GOT3 (cell line): ENCODE measurements around the gene MXD4.
A peak's percentile ranks its signal among the peaks of the same experiment; 100 is the strongest.
"Not testable (repeated sequence)": the region's sequence is repeated elsewhere in the genome, so short reads cannot be mapped to it uniquely, and the experiment has no call there.

ENCODE experiments used
- DNase-seq: peaks from one replicate; lab custom pipeline; 2025; ENCODE audit warnings: mixed read lengths; lab: John Stamatoyannopoulos, UW

MXD4 gene

DNA sequence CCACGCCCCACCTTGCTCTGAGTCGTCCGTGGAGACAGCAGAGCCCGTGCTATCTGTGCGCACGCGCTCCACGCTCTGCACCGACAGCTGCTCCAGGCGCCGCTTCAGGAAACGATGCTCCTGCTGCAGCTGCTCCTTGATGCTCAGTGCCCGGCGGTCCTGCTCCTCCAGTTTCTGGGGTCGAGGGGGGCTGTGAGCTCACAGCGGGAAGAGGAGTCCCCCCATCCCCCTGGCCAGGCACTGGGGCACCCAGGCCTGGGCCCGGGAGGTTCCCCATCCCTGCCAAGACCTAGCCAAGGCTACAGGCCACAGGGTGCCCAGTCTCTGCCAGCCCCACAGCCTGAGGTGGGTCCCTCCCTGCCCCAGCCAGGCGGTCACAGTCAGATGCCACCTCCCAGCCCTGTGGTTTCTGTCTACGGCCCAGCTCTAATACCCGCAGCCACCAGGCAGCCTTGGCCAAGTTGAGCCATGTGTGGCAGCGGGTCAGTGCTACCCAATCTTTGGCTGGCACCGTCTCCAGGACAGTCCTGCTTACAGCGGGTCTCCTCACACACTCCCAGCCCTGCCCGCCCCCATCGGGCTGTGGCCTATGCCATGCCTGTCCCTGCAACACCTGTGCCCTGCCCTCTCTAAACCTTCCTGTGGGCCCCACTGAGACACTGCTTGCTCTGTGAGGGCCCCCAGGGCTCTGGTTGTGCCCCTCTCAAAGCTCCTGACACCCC is 10.7 kb downstream of the MXD4 start:
- DNase-seq, result no peak

DNA sequence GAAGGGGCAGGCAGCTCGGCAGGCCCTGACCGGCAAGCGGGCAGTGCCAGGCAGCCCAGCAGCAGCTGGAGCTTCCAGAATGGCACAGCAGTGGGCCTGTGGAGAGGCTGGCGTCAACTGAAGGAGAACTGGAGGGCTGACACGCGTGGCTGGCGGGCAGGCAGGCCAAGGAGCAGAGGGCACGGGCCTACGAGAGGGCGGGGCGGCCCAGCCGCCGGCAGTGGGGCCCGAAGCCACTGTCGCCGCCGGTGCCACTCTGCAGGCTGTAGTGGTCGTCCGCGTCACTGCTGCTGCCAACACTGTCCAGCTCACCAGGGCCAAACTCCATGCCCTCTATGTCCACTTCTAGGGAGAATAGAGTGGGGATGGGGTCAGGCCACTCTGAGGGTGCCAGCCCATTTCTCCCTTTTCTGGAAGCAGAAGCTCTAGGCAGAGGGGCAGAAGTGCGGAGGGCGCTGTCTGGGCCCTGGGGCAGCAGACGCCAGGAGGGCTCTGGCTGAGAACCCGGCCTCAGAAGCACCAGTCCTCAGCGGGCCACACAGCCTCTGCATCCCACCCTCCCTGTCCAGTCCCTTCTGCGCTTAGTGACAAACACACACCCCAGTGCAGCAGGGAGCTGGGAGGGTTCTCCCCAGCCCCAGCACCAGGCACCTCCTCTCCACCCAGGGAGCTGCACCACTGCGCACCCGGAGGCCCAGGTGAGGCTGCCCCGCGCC is 11.4 kb downstream of the MXD4 start:
- DNase-seq, result no peak

DNA sequence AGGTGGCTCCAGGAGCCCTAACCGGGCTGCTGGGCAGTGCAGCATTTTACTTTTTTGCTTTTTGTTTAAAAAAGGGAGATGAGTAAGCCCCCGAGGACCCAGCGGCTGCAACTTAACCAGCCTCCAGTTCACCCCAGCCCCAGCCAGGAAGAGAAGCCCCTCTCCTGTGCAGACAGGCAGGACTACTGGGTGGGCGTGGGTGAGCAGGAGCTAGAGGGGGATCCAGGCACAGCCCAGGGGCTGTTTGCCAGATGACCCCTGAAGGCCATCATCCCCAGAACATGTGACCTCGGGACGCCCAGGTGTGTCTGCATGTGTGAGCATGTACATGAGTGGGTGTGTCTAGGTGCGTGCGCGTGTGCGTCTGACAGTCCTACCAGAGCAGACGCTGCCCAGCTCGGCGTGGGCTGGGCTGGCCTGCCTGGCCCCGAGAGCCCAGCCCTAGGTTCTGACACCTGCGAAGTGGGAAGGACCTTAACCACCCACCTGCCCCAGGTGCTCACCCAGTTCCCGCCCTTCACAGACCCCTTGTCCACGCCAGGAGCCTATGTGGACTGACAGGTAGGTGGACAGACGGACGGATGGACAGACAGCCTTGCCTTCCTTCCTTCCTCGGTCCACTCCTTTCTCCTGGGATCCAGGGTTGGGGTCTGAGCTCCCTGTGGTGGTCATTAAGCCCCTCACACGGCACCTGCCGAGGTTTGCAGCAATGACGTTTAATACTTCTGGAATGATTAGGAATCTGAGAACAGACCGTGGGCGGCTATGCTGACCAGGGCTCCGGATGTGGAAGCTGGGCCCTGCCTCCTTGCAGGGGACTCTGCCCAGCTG is 12.2 kb downstream of the MXD4 start:
- DNase-seq, result no peak

DNA sequence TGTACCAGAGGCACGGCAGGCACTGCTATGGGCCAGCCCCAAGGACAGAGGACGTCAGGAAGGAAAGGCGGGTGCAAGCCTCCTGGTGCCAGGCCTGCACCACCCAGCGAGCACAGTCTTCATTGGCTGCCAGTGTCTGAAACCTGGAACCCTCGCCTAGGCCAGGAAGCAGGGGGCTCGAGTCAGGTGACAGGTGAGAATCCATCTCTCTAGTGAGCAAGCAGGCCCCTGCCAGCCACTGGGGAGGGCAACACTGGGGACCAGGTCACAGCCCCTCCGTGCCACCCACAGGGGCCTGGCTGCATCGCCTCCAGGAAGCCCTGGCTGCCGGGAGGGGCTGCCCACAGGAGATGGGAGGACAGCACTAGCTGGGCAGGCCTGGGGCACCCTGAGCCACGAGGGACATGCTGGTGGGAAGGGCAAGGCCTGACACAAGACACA is 13.1 kb downstream of the MXD4 start:
- no peak for DNase-seq

DNA sequence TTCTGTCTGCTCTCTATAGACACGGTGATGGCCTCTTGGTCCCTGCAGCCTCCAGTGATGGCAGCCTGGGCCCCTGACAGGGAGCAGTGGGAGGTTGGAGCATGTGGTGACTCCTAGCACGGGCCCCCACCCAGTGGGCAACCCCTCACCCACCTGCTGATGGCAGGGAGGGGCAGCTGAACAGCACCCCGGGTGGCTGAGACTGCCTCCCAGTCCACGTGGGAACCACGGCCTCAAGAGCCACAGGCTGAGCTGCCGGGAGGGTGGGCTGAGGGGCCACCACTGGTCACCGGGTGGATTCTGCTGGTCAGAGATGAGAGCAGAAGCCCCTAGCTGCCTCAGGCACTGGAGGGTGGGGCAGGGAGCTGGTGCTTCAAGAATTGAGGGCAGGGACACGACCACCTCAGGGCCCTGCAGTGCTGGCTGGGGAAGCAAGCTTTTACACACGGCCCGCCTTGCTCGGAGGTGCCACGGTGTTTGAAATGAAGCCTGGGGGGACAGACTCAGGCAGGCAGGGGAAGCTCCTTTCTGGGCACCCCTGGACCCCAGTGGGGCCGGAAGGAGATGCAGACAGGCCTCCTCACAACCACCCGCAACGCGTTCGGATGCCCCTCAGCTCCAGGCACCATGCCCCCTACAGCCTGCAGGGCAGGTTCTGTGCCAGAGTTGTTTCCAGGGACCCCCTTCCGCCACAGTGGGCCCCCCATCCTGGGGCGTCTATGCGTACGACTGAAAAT is 13.7 kb downstream of the MXD4 start:
- DNase-seq, result no peak

DNA sequence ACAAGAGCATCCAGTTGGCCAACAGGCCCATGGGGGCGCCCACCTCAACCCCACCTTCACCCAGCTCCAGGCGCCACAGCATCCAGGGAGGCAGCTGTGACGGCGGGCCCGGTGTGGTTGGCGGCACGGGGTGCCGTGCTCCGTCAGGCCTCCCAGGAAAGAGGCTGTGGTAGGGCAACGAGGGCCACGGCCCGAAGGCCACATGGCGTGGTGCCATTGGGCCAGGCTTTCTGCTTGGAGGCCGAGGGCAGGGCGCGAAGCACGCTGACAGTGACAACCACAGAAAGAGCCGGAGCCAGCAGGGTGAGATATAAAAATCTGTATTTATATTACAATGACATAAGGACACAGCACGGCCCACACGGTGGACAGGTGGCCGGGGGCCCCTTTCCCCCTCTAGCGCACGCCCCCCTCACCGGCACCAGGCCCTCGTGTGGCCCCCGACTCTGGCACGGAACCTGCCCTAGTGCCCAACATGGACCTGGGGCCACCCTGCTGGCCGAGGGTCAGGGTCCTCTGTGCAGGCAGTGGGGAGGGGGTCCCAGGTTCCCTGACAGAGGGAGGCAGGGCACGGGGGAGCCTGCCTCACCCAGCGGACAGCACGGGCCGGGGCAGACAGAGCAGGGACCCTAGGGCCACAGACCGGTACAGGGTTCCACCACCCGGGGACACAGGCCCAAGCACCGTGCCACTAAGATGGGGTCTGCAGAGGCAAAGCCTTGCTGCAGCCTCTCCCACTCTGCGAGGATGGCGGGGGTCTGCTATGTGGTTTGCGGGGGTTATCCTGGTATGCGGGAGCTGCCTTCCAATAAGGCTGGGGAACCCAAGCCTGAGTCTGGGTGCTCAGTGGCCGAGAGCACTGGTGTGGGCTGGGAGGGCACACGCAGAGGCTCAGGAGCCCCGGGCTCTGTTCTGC is 14.5 kb downstream of the MXD4 start:
- DNase-seq, result no peak

DNA sequence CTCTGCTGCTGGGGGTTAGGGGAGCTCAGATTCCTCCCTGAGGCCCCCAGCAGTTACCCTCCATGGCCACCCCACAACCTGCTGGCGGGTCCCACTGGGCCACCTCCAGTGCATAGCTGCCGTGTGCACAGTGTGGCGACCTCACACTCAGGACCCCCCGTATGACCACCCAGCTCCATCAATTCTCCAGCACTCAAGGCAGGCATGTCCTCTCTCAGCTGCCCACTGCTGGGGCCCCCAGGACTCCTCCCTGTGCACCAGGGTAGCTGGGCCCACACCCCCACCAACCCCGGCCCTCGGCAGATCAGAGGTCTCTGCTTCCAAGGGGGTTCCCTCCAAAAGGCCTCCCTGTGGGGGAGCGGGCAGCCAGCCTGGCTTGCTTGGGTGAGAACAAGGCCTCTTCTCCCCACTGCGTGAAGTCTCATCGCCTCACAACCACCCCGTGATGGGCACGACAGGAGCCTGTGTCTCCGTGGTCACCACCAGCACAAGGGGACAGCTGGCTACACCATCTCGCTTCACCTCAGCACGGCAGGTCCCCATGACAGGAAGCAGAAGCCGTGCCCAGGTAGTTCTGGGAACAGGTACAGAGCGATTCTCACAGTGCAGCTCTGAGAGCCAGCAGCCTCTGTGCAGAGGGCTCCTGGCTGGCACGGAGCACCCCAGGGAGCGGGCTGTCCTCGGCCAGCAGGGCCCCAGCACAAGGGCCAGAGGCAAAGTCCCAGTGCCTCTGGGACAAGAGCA is 15.4 kb downstream of the MXD4 start:
- DNase-seq, result no peak

DNA sequence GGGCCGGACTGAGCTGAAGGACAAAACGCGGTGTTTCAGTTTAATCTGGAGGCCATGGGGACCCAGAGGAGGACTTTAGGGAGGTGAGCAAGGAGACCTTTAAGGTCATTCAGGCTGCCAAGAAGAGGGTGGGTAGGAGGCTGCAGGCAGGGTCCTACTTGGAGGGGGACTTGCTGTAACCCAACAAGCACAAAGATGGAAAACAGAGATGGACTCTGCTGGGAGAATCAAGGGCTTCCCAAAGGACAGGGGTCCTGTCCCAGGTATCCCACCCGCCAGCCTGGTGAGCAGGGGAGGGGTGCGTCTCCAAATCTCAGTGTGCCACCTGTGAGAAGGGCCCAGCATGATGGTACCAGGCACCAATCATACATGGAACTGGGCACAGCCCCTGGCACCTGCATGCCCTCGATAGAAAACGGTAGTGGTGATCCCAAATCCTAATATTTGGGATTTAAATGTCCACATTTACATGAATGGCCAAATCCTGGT is 16.1 kb downstream of the MXD4 start:
- no peak for DNase-seq

DNA sequence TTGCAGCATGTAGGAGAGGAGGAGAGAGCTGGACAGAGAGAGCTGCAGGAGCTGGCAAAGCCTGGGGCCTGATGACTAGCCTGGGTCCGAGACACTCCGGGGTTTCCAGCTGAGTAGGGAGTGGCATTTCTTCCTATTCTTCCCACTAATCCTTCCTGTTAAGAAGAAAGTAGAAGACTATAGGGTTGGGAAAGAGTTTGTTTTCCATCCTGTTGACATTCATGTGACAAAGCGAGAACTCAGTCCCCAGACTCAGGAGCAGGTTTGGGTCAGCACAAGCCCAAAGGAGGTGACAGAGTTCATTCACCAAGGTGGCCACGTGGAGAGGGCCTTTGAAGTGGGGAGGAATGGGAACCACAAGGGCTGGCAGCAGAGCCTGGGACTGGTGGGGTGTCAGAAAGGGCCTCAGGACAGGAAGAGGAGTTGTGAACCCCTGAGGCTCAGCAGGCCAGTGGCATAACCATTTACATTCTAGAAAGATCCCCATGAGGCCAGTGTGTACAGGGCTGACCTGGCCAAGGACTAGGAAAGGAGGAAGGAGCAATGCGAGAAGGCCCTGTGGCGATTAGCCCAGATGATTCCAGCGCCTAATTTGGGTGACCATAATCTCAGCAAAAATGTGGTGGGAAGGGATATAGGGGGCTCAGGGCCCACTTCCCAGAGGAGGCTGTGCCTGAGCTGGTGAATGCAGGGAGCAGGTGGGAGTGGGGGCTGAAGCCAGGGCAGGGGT is 16.7 kb downstream of the MXD4 start:
- no peak for DNase-seq

DNA sequence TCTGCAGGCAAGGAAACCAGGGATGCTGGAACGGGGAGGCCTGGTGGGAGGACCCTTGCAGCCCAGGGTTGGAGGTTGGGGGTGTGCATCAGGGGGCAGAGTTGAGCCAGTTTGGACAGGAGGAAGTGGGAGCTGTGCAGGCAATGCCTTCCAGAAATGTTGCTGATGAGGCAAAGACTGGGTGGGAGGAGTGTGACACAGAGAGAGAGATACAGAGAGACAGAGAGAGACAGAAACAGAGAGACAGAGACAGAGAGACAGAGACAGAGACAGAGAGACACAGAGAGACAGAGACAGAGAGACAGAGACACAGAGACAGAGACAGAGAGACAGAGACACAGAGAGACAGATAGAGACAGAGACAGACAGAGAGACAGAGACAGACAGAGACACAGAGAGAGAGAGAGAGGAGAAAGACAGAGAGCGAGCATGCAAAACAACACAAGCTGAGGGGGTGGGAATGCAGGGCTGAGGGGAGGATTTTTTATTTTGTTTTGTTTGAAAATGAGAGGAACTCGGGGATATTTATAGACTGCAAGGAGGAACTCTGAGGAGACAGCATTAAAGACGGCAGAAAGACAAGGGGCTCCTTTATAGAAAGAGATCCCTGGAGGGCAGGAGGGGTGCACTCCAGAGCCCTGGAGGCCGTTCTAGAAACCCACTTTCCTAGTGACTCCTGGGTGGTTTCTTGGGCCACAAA is 18.1 kb downstream of the MXD4 start:
- no peak for DNase-seq

DNA sequence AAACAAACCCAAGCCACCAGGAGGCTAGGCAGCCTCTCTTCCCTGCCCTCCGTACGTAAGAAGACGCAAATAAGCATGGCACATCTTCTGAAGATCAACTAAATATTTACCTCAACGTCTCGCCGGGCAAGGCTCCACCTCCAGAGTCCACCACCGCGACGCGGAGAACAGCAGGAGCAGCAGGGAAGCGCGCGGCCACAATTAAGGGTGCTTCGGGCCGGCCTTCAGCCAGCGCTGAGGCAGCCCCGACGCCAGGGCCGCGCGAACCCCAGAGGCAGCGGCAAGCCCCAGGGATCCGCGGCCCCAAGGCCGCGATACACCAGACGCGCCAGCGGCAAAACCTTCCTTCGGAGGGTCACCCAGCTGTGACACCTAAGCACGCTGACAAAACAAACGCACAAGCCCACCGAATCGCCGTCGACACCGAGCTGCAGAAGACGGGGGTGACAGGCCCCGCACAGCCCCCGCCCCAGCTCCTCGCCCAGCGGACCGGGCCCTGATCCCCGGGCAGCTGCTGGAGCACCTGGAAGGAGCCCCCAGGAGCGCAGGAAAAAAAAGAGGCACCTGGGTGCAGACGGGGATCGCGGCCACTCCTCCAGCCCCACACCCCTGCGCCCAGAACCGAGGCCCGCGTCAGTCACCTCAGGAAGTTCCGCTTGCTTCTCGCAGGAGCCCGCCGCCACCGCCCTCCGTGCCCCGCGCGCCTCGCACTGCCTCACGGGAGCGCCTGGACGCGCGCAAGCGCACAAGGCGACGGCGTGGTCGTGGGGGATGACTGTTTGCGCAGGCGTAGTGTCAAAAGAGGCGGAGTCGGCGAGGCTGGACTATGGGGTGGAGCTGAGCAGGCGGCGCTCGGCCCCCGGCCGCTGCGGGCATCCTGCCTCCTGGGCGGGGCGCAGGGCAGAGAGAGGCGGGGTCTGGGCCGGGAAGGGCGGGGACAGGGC is 20.2 kb downstream of the MXD4 start, which contains the start of the genes HAUS3 and POLN:
Gene HAUS3, minus strand, starts transcription at position 712 of the 944 bp plus-strand sequence. CDS start 1,175 bp downstream, outside the sequence.
Gene POLN, minus strand, starts transcription at position 712 of the 944 bp plus-strand sequence. CDS start 12,890 bp downstream, outside the sequence.
- peak; percentile 93 for DNase-seq

DNA sequence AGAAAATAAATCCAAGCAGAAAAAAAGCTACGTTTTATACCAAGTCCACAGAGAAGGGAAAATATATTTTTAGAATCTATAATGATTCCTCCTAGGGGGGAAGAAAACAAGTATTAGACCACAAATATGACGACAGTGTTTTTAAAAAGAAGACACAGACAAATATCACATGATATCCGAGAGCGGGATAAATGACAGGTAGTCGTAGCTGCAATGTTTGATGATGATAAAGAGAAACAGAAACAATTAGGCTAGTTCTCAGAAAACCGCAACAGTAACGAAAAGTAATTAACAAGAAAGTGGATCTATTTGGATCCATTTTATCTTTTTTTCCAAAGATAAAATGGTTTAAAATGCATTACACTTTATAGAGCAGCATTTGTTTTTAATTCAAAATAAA is 20.9 kb downstream of the MXD4 start:
- no peak for DNase-seq

DNA sequence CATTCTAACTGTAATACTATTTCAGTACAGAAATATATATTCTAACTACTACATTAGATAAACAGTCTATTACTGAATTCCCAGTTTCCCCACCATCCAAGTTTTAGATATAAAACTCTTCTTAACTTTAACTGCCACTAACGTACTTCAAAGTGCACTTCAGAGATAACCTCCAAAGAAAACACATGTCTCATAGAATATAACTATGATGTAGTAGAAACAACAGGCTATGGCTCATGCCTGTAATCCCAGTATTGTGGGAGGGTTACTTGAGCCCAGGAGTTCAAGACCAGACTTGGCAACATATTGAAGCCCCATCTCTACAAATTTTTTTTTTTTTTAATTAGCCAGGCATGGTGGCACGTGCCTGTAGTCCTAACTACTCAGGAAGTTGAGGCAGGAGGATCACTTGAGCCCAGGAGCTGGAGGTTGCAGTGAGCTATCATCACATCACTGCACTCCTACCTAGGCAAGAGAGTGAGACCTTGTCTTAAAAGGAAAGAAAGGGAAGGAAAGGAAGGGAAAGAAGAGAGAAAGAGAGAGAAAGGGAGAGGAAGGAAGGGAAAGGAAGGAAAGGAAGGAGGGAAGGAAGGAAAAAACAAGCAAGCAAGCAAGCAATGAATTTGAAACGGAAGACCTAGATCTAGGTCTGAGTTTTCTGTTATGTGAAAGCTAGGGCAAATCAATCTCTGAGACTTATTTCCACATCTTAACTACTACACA is 24.8 kb downstream of the MXD4 start:
- DNase-seq, result no peak

DNA sequence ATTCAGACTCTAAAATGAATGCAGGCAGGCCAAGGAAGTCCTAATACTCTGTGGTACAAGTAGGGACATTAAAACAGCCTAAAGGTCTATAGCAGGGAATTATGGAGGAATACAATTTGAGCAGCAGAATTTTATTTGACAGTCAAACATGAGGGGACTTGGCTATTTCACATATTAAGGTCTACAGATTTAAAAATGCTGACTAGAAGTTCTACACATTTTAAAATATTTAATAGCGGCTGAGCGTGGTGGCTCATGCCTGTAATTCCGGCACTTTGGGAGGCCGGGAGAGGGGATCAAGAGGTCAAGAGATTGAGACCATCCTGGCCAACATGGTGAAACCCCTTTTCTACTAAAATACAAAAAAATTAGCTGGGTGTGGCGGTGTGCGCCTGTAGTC is 30.8 kb downstream of the MXD4 start:
- DNase-seq, result no peak

DNA sequence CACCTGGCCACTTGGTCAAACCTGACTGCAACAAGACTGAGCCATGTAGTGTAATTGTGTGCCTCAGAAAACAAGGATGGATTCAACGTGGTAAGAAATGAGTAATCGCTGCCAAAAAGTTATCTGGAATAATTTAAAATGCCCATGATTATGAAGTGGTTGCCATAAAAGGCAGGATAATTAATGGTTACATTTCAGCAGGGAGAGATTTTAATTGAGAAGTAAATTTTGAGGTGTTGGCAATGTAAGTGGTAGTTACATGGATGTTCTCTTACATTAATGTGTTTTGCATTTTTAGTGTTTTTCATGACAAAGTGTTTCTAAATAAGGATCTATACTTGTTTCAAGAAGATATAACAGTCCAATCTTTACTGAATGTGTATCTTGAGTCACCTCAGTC is 35.6 kb downstream of the MXD4 start:
- DNase-seq, result no peak

DNA sequence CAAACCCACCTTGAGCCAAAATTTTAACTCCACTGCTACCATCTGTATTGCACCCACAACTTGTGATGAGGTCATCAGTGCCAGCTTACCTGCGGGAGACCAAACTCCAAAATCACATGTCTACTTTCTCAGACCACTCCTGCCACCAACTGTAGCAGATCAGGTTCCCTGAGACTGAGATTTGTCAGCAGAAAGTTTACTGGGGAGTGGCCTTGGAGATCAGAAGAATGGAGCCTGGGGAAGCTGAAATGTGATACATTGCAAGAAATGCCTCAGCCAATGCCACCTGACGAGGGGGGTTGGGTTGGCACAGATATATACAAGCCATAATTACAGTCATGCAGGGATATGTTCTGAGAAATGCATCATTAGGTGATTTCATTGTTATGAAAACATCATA is 39.1 kb downstream of the MXD4 start:
- no peak for DNase-seq

DNA sequence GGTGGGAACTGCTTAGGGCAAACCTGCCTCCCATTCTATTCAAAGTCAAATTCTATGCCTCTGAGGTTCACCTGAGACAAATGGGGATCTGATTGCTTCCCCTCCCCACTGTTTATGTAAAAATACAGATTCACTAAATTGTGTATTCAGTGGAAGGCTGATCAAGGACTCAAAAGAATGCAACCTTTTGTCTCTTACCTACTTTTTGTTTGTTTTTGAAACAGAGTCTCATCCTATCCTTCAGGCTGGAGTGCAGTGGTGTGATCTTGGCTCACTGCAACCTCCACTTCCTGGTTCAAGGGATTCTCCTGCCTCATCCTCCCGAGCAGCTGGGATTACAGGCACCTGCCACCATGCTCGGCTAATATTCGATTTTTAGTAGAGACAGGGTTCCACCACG is 40.5 kb downstream of the MXD4 start:
- DNase-seq, result not testable (repeated sequence)
